Measurements from ENCODE around the gene FAM168B.

- TF ChIP-seq CTCF (IDR thresholded peaks at IDR 0.05) (no peak), POLR2A (IDR thresholded peaks at IDR 0.05) (no peak)
Measured at GRCh38 chr2:131042148-131042775, 51.0 kb downstream of the FAM168B start.

Data from body of pancreas (tissue), 4 donors.